NK-92 treated with Interleukin-12 subunit alpha and Interleukin-12 subunit beta, amount 100 ng/mL, for 24 hours (cell line): Measurements from ENCODE around the gene C16orf86.
"Not testable (repeated sequence)": the region's sequence is repeated elsewhere in the genome, so short reads cannot be mapped to it uniquely, and the experiment has no call there.

Source experiments
- DNase-seq: peaks from one replicate; lab custom pipeline; 2025; lab: John Stamatoyannopoulos, UW

C16orf86 gene

GRCh38 chr16:67667453-67667816 is 821 bp downstream of the C16orf86 start:
- no peak for DNase-seq

DNA sequence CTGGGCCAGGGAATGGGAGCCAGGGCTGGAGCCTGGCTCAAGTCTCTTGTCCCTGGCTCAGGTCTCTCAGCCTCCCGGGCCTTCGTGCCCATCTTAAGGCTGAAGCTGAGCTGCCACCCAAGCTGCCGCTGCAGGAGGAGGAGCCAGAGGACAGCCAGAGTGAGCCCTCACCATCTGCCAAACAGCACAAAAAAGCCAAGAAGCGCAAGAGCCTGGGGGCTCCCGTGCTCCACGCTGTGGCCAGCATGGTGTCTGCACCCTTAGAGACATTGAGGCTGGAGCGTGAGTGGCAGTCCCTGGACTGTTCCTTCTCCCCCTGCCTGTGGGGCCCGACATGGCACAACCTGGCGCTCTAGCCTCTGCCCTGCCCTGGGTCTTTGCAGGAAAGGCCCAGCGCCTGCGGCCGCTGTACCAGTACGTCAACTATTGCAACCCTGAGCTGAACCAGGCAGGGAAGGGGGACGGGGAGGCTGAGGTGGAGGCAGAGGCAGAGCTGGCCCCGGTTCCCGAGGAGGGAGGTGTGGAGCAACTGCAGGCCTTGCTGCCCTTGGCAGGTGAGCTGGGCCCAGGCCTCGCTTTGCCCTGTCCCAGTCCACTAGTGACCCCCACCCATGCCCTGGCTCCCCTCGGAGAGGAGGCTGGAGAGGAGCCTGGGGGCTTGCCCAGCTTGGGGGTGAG is 1.3 kb downstream of the C16orf86 start:
- DNase-seq, result no peak

GRCh38 chr16:67668495-67669157 is 2.0 kb downstream of the C16orf86 start:
- no peak for DNase-seq

GRCh38 chr16:67669499-67670101 is 3.0 kb downstream of the C16orf86 start:
- no peak for DNase-seq

DNA sequence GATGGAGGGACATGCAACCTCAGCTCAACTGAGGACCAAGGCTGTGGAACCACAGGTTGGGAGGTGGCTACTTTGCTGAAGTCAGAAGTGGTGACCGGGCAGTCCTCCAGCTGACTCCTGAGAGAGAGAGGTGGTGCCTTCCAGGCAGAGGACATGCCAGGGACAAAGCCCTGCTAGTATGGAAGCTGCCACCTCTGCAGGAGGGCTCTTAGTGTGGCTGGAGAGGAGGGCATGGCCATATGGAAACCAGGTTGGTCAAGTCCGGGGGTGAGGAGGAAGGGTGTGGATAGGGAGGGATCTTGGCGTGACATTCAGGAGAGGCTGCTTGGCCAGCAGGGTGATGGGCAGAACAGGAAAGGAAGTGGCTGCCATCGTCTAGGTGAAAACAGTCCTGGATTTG is 5.7 kb downstream of the C16orf86 start:
- DNase-seq, result no peak

GRCh38 chr16:67672739-67673662 is 6.4 kb downstream of the C16orf86 start:
- DNase-seq, result no peak

DNA sequence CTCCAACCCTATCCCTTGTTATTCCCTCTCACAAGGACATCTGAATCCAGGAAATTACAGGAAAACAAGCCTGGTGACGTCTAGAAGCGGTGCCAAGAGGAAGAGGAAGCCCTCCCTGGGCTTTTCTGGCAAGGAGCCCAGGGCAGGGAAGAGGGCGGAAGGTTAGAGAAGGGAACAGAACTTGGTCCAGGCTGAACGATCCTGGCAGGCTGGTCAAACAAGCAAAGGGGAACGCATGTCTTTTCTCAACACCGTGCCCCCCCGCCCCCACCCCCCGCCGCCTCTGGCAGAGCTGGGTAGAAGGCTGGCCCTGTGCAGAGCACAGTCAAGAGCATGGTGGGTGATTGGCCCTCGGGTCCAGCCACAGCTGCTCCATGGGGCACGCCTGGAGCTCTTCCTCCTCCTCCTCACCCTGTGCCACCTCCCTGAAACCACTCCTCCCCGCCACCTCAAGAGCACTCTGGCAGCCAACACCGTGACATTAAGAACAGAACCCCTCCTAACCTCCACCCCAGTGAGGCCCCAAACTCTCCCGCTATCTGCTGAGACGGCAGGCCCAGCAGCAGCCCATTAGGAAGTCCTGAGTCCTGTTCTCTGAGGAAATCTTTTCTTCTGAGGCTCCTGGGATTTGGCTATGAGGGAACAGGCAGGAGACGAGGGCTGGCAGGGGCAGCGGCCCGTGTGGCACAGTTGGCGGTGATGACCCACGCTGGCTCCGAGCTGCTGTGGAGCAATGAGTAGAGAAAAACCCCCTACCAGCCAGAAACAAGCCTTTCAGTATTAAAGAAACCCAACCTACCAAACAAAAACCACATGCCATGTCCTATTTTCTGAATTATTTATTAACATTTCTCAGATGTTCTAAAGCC is 7.3 kb downstream of the C16orf86 start:
- no peak for DNase-seq

DNA sequence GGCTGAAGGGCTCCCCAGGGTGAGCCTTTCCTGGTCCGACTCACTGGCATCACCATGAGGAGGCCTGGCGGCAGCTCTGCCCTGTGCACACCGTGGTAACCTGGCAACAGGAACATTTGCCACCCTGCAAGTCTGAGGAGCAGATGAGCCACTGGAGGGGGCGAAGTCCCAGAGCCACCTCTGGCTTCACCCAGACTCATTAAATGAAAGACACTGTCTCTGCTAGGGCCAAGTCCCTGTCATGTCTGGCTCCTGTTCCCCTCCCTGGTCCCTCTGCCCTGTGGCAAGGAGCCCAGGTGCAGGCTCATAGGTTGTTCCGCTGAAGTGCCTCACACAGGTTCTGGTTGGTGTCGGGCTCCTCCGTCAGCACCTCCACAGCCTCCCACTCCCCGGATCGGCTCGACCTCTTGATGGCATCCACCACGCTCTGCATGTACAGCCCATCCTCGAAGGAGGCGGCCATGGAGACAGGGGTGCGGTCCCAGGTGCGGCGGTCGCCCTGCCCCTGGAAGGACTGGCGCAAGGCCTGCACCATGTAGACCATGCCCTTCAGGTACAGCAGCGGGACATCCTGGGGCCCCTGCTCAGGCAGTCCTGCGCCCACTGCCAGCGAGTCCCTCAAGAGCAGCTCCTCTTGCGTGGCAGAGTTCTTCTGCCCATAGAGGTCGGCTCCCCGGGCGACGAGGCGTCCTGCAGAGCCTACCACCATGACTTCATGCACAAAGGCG is 8.4 kb downstream of the C16orf86 start:
- no peak for DNase-seq

- DNase-seq, result no peak
Measured at GRCh38 chr16:67675579-67675935, 8.9 kb downstream of the C16orf86 start.

- no peak for DNase-seq
Measured at GRCh38 chr16:67675999-67676398, 9.4 kb downstream of the C16orf86 start.

- DNase-seq, result no peak
Measured at GRCh38 chr16:67676516-67676915, 9.9 kb downstream of the C16orf86 start.

DNA sequence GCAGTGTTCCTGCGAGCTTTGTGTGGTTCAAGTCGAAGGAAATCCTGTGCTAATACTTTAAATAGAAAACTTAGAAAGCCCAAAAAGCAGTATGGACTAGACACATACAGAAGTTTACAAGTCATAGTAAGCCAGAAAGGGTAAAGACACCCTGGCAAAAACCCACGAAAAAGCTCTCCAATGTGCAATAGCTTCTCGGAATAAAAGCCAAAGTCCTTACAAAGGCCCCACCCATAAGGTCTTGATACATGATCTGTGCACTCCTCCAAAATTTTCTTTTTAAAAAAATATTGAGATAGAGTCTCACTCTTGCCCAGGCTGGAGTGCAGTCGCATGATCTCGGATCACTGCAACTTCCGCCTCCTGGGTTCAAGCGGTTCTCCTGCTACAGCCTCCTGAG is 10.3 kb downstream of the C16orf86 start:
- DNase-seq, result no peak

GRCh38 chr16:67677712-67678111 is 11.1 kb downstream of the C16orf86 start:
- no peak for DNase-seq

GRCh38 chr16:67678354-67679023 is 11.9 kb downstream of the C16orf86 start:
- no peak for DNase-seq

DNA sequence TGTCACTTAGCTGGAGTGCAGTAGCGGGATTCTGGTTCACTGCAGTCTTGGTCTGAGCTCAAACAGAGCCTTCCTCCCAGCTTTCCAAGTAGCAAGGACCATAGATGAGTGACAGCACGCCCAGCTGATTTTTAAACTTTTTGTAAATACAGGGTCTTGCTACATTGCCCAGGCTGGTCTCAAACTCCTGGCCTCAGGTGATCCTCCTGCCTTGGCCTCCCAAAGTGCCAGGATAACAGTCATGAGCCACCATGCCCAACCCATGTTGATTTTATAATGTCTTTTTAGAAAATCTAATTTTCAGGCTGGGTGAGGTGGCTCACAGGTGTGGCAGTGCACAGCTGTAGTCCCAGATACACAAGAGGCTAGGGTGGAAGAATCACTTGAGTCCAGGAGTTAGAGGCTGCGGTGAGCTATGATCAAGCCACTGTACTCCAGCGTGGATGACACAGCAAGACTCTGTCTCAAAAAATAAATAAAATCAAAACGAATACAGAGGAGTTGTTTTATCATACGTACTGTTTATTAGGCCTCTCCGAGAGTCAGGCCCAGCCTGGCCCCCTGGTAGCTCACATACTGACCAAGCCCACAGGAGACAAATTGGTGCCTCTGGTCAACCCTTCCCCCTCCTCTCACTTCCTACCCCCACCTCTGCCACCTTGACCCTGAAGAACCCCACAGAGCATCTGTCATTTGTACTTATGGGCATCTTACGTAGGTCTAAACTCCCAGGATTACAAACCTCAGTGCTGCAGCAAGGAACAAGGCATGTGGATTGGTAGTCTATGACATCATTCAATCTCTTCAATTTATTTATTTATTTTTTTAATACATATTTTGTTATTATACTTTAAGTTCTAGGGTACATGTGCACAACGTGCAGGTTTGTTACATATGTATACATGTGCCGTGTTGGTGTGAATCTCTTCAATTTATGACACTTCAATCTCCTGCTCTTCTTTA is 13.6 kb downstream of the C16orf86 start:
- no peak for DNase-seq

GRCh38 chr16:67683767-67684166 is 17.2 kb downstream of the C16orf86 start:
- no peak for DNase-seq

GRCh38 chr16:67685388-67686112 is 18.9 kb downstream of the C16orf86 start:
- DNase-seq, result no peak

DNA sequence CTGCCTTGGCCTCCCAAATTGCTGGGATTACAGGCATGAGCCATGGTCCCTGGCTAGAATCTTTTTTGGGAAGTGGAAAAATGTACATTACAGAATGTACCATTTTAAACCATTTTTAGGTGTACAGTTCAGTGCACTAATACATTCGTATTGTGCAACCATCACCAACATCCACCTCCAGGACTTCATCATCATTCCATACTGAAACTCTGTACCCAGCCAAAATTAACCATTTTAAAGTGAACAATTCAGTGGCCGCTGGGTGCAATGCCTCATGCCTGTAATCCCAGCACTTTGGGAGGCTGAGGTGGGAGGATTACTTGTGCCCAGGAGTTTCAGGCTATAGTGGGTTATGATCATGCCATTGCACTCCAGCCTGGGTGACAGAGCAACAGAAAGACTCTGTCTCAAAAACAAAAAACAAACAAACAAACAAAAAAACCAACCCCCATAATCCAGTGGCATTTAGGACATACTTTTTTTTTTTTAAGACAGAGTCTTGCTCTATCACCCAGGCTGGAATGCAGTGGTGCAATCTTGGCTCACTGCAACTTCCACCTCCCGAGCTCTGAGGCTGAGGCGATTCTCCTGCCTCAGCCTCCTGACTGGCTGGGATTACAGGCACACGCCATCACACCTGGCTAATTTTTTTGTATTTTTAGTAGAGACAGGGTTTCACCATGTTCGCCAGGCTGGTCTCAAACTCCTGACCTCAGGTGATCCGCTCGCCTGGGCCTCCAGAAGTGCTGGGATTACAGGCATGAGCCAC is 27.1 kb downstream of the C16orf86 start:
- DNase-seq, result not testable (repeated sequence)
